OCI-LY3 (cell line): ENCODE measurements around the gene ACOT9.
"Not testable (repeated sequence)": the region's sequence is repeated elsewhere in the genome, so short reads cannot be mapped to it uniquely, and the experiment has no call there.

Experiments
- H2AFZ ChIP-seq: fragments of 200-600, 300-600 bp; shearing (Covaris generic); 2 replicates; pipeline ENCODE4 v1.6.0; 2014; ENCODE audit warnings: antibody characterized with exemption, low read depth, low read length
- H3K27ac ChIP-seq: fragments of 200-600, 300-600 bp; sonication (generic); 2 replicates; pipeline ENCODE4 v1.5.1; 2014; ENCODE audit warnings: mild to moderate bottlenecking, low read length, moderate library complexity, mixed read lengths
- H3K27me3 ChIP-seq: fragments of 200-600, 300-600 bp; sonication (generic); 2 replicates; pipeline ENCODE4 v1.6.1; 2014; ENCODE audit warnings: low read depth, low read length, mixed read lengths
- H3K36me3 ChIP-seq: fragments of 200-600, 300-600 bp; sonication (generic); replicated peaks from 2 replicates; pipeline ENCODE3; 2014; ENCODE audit warnings: low read depth, low read length, mixed read lengths
- H3K4me1 ChIP-seq: fragments of 300-600, 200-600 bp; sonication (generic); 2 replicates; pipeline ENCODE4 v1.6.1; 2014; ENCODE audit warnings: low read length, mixed read lengths
- H3K4me2 ChIP-seq: fragments of 200-600, 300-600 bp; sonication (generic); 2 replicates; pipeline ENCODE4 v1.6.1; 2014; ENCODE audit warnings: low read length, mixed read lengths
- H3K4me3 ChIP-seq: fragments of 300-600, 200-600 bp; sonication (generic); 2 replicates; pipeline ENCODE4 v1.5.1; 2014; ENCODE audit warnings: antibody characterized with exemption, mild to moderate bottlenecking, low read length, moderate library complexity
- H3K79me2 ChIP-seq: fragments of 300-600, 200-600 bp; shearing (Covaris generic); 2 replicates; pipeline ENCODE4 v1.6.1; 2014; ENCODE audit warnings: mild to moderate bottlenecking, low read length, mixed read lengths
- H3K9ac ChIP-seq: fragments of 300-600, 200-600 bp; shearing (Covaris generic); 2 replicates; pipeline ENCODE4 v1.6.0; 2014; ENCODE audit warnings: mild to moderate bottlenecking, low read length, moderate library complexity
- H3K9me3 ChIP-seq: fragments of 200-600, 300-600 bp; shearing (Covaris generic); 2 replicates; pipeline ENCODE4 v1.6.1; 2014; ENCODE audit warnings: low read length, mixed read lengths; ENCODE audit not compliant: insufficient read depth
- H4K20me1 ChIP-seq: fragments of 200-600, 300-600 bp; sonication (generic); 2 replicates; pipeline ENCODE4 v1.6.1; 2016; ENCODE audit warnings: low read length, mixed read lengths; ENCODE audit not compliant: insufficient read depth
- CTCF ChIP-seq: fragments of 200-600, 300-600 bp; sonication (generic); IDR thresholded peaks from 2 replicates; pipeline ENCODE4 v1.5.1; 2014; ENCODE audit warnings: antibody characterized with exemption, low read length, low read depth
- EZH2phosphoT487 ChIP-seq: fragments of 200-600 bp; shearing (Covaris generic); IDR thresholded peaks from 2 replicates; pipeline ENCODE4 v1.6.1; 2018; ENCODE audit warnings: antibody characterized with exemption, mixed run types, low read depth

Gene ACOT9

GRCh38 chrX:23782455-23782854 lies 39.4 kb upstream of the ACOT9 start:
- Histone ChIP-seq H2AFZ (peak overlapping the region; percentile 85), H3K4me2 (peak overlapping the region; percentile 91), H3K79me2 (peaks cover 10% of the 10 kb centered on the region), H3K9ac (peak overlapping the region; percentile 80), H3K9me3 (no peaks in the 10 kb centered on the region), H3K27me3 (no peaks in the 10 kb centered on the region), H3K4me1 (peaks cover 34% of the 10 kb centered on the region), H3K36me3 (peaks cover 20% of the 10 kb centered on the region), H3K27ac (peak overlapping the region; percentile 100), H3K4me3 (peak overlapping the region; percentile 85), H4K20me1 (peaks cover 6% of the 10 kb centered on the region)
- TF ChIP-seq CTCF (no peak), EZH2phosphoT487 (no peak)

DNA sequence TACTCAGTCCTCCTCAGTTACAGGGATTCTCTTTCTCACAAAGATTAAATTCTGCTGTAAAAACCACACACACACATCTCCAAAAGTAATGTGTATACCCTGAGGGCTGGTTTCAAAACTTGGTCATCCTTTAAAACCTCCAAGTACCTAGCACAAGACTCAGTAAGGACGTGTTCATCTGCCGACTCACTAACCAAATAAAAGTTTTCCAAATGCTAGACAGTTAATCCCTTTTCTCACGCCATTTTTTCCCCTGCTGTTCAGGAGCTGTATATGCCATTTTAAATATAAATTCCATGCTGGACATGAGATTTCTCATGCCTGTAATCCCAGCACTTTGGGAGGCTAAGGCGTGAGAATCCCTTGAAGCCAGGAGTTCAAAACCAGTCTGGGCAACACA lies 35.9 kb upstream of the ACOT9 start:
- Histone ChIP-seq H3K4me2 (no peak overlapping the region), H3K27ac (no peak overlapping the region), H2AFZ (no peak overlapping the region), H3K79me2 (peaks cover 6% of the 10 kb centered on the region), H3K9ac (no peak overlapping the region), H4K20me1 (no peaks in the 10 kb centered on the region), H3K27me3 (no peaks in the 10 kb centered on the region), H3K36me3 (peaks cover 3% of the 10 kb centered on the region), H3K9me3 (no peaks in the 10 kb centered on the region), H3K4me3 (no peak overlapping the region), H3K4me1 (peaks cover 34% of the 10 kb centered on the region)
- TF ChIP-seq CTCF (no peak), EZH2phosphoT487 (no peak)

DNA sequence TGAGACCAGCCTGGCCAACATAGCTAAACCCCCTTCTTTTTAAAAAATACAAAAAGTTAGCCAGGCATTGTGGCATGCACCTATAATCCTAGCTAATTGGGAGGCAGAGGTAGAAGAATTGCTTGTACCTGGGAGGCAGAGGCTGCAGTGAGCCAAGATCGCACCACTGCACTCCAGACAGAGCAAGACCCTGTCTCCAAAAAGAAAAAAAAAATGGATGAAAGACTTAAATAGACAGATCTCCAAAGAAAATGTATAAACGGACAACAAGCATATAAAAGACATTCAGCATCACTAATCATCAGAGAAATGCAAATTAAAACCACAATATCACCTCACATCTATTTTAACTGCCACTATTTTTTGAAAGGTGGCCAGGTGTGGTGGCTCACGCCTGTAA lies 33.3 kb upstream of the ACOT9 start:
- Histone ChIP-seq H3K79me2 (no peaks in the 10 kb centered on the region), H3K9me3 (no peaks in the 10 kb centered on the region), H2AFZ (no peak overlapping the region), H3K27me3 (no peaks in the 10 kb centered on the region), H4K20me1 (no peaks in the 10 kb centered on the region), H3K4me2 (no peak overlapping the region), H3K36me3 (no peaks in the 10 kb centered on the region), H3K4me3 (no peak overlapping the region), H3K27ac (no peak overlapping the region), H3K9ac (no peak overlapping the region), H3K4me1 (peaks cover 43% of the 10 kb centered on the region)
- TF ChIP-seq EZH2phosphoT487 = no peak
- TF ChIP-seq CTCF = no peak

DNA sequence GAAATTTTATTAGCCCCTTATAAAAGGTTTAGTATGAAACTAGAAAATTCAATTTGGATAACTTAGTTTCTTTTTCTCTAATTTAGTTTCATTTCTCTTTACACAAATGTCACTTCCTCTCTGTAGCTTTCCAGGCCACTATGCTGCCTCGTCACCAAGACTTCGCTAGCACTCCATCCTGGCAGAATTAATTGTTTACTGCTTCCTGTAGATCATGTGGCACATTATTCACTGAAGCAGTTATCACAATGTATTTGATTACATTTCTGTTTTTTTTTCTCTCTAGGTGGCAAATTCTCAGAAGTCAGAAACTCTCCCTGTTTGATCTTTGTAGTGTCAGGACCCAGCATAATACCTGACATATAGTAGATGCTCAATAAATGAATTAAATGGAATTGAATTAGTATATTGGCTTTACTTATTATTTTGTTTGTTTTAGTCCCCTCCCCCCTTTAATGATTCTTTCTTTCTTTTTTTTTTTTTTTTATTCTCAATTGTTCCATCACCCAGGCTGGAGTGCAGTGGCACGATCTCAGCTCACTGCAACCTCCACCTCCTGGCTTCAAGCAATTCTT lies 30.6 kb upstream of the ACOT9 start:
- TF ChIP-seq CTCF = no peak
- TF ChIP-seq EZH2phosphoT487 = no peak
- Histone ChIP-seq H2AFZ (no peak overlapping the region), H3K9me3 (no peaks in the 10 kb centered on the region), H3K4me1 (peaks cover 37% of the 10 kb centered on the region), H3K27me3 (no peaks in the 10 kb centered on the region), H3K9ac (peak overlapping the region; percentile 64; the same call in 1 of the 2 replicates), H3K4me3 (peak overlapping the region; percentile 66), H3K4me2 (peak overlapping the region; percentile 94), H4K20me1 (no peaks in the 10 kb centered on the region), H3K79me2 (no peaks in the 10 kb centered on the region), H3K36me3 (no peaks in the 10 kb centered on the region), H3K27ac (peak overlapping the region; percentile 94)

GRCh38 chrX:23771086-23771485 lies 28.0 kb upstream of the ACOT9 start:
- not testable (repeated sequence) for H3K27me3 ChIP-seq, H3K9me3 ChIP-seq, H3K79me2 ChIP-seq, H3K36me3 ChIP-seq, H2AFZ ChIP-seq, H3K9ac ChIP-seq, H3K4me2 ChIP-seq, H3K4me3 ChIP-seq, H3K27ac ChIP-seq, H4K20me1 ChIP-seq
- peaks cover 32% of the 10 kb centered on the region for H3K4me1 ChIP-seq
